Caco-2 (cell line): ENCODE results near the gene TNF. TPM values are rescaled to one million over a fixed set of nuclear protein-coding genes. Genes with fewer than 3 reads are reported as not detected.

ENCODE experiments used
- BruUV-seq: library from RNA; stranded (reverse); fragments of 400-500 nt; replicated peaks from 2 replicates; lab custom pipeline; 2021; lab: Mats Ljungman, UMichigan
- CTCF ChIA-PET: fragments of 300-600 bp; sonication (Branson Sonifier 250); formaldehyde crosslinking; loops from one replicate; lab custom pipeline; 2022; ENCODE audit warnings: antibody characterized with exemption; lab: Charles Lee
- POLR2A ChIA-PET: fragments of 300-600 bp; sonication (Branson Sonifier 250); formaldehyde crosslinking; loops from one replicate; lab custom pipeline; 2022; ENCODE audit warnings: antibody characterized with exemption; lab: Charles Lee
- DNase-seq, 2 experiments: peaks; one replicate each; pipeline versions ENCODE4 v3.0.0 to v3.0.0-alpha.2; 2020 to 2022
- H3K27me3 ChIP-seq: replicated peaks from 2 replicates; pipeline ENCODE4 v1.6.0; 2011; ENCODE audit warnings: low read length; ENCODE audit not compliant: control insufficient read depth, insufficient read depth
- H3K36me3 ChIP-seq: 2 replicates; pipeline ENCODE4 v1.5.1; 2011; ENCODE audit warnings: low read length; ENCODE audit not compliant: control insufficient read depth, insufficient read depth
- H3K4me1 ChIP-seq: fragments of 250-450 bp; sonication (Bioruptor Pico); 2 replicates; pipeline ENCODE4 v1.5.1; 2020; ENCODE audit warnings: mild to moderate bottlenecking
- H3K4me3 ChIP-seq: 2 replicates; pipeline ENCODE4 v1.5.1; 2011; ENCODE audit warnings: low read depth, mild to moderate bottlenecking, control low read depth, low read length
- H3K9me3 ChIP-seq: fragments of 250-450 bp; sonication (Bioruptor Pico); 2 replicates; pipeline ENCODE4 v1.5.1; 2020; ENCODE audit warnings: mild to moderate bottlenecking, moderate library complexity
- H3K27ac Mint-ChIP-seq: one replicate; pipeline ENCODE4 v1.8.0; 2022; ENCODE audit warnings: mixed read lengths; ENCODE audit not compliant: unreplicated experiment
- H3K27me3 Mint-ChIP-seq: one replicate; pipeline ENCODE4 v1.8.0; 2022; ENCODE audit warnings: mixed read lengths; ENCODE audit not compliant: insufficient read depth, unreplicated experiment
- H3K36me3 Mint-ChIP-seq: one replicate; pipeline ENCODE4 v1.8.0; 2022; ENCODE audit warnings: mild to moderate bottlenecking, mixed read lengths; ENCODE audit not compliant: insufficient read depth, unreplicated experiment
- H3K4me1 Mint-ChIP-seq: one replicate; pipeline ENCODE4 v1.8.0; 2022; ENCODE audit warnings: low read depth, mixed read lengths; ENCODE audit not compliant: unreplicated experiment
- H3K4me3 Mint-ChIP-seq: one replicate; pipeline ENCODE4 v1.8.0; 2022; ENCODE audit warnings: mild to moderate bottlenecking, moderate library complexity, mixed read lengths; ENCODE audit not compliant: unreplicated experiment
- H3K9me3 Mint-ChIP-seq: one replicate; pipeline ENCODE4 v1.8.0; 2022; ENCODE audit warnings: mixed read lengths; ENCODE audit not compliant: unreplicated experiment
- intact Hi-C: fragments of 100-400 bp; cut with micrococcal nuclease; formaldehyde crosslinking; loops from one replicate; pipeline ENCODE4 v1.10.0; 2022; ENCODE audit not compliant: unreplicated experiment
- total RNA-seq: library from RNA; stranded (reverse); gene quantifications from 2 replicates; pipeline ENCODE4 v1.2.3, GENCODE V29; 2022
- TF ChIP-seq, protein P1 (sequence below), 2 experiments: fragments of 200-600 bp in 1 of 2; IDR thresholded peaks; 1 replicate in 1 of 2; 2 replicates in 1 of 2; pipeline versions ENCODE4 v1.5.1 to v1.8.0; 2011 to 2022; ENCODE audit warnings: antibody characterized with exemption in 1 of 2, control low read depth in 1 of 2, inconsistent platforms in 1 of 2, low read depth in 1 of 2, low read length in 1 of 2, mild to moderate bottlenecking in 1 of 2, moderate library complexity in 1 of 2; ENCODE audit not compliant: insufficient read depth in 1 of 2, severe bottlenecking in 1 of 2, unreplicated experiment in 1 of 2

Gene TNF
- total RNA-seq, 1 experiment from 2014 or later, result not detected

DNA sequence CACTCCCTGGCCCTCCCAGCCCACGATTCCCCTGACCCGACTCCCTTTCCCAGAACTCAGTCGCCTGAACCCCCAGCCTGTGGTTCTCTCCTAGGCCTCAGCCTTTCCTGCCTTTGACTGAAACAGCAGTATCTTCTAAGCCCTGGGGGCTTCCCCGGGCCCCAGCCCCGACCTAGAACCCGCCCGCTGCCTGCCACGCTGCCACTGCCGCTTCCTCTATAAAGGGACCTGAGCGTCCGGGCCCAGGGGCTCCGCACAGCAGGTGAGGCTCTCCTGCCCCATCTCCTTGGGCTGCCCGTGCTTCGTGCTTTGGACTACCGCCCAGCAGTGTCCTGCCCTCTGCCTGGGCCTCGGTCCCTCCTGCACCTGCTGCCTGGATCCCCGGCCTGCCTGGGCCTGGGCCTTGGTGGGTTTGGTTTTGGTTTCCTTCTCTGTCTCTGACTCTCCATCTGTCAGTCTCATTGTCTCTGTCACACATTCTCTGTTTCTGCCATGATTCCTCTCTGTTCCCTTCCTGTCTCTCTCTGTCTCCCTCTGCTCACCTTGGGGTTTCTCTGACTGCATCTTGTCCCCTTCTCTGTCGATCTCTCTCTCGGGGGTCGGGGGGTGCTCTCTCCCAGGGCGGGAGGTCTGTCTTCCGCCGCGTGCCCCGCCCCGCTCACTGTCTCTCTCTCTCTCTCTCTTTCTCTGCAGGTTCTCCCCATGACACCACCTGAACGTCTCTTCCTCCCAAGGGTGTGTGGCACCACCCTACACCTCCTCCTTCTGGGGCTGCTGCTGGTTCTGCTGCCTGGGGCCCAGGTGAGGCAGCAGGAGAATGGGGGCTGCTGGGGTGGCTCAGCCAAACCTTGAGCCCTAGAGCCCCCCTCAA lies 3.1 kb upstream of the TNF start, which contains the start of gene LTA:
Gene LTA, plus strand, starts transcription at position 249 of the 871 bp plus-strand sequence. Its CDS starts 454 bp downstream, at position 703.
- intact Hi-C loops, result no loop called here
- peaks cover 10% of the 10 kb centered on the region for H3K4me1 ChIP-seq
- no peaks in the 10 kb centered on the region for H3K27me3 ChIP-seq
- H3K36me3 ChIP-seq, result no peaks in the 10 kb centered on the region
- no peaks in the 10 kb centered on the region for H3K9me3 ChIP-seq
- DNase-seq, result no peak
- H3K27ac Mint-ChIP-seq, result peak within 1 kb of the TSS; percentile 53
- H3K27me3 Mint-ChIP-seq, result peaks cover 3% of the 10 kb centered on the region
- H3K4me3 Mint-ChIP-seq, result no peak within 1 kb of the TSS
- no peak within 1 kb of the TSS for H3K4me3 ChIP-seq
- TF ChIP-seq, protein P1, sequence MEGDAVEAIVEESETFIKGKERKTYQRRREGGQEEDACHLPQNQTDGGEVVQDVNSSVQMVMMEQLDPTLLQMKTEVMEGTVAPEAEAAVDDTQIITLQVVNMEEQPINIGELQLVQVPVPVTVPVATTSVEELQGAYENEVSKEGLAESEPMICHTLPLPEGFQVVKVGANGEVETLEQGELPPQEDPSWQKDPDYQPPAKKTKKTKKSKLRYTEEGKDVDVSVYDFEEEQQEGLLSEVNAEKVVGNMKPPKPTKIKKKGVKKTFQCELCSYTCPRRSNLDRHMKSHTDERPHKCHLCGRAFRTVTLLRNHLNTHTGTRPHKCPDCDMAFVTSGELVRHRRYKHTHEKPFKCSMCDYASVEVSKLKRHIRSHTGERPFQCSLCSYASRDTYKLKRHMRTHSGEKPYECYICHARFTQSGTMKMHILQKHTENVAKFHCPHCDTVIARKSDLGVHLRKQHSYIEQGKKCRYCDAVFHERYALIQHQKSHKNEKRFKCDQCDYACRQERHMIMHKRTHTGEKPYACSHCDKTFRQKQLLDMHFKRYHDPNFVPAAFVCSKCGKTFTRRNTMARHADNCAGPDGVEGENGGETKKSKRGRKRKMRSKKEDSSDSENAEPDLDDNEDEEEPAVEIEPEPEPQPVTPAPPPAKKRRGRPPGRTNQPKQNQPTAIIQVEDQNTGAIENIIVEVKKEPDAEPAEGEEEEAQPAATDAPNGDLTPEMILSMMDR (IDR thresholded peaks at IDR 0.05; ENCODE audit: insufficient read depth in 1 of 2, low read depth in 1 of 2, low read length in 1 of 2, severe bottlenecking in 1 of 2, unreplicated experiment in 1 of 2), result no peak
- ChIA-PET POLR2A (no interaction called here), CTCF (no interaction called here)
- H3K36me3 Mint-ChIP-seq, result no peaks in the 10 kb centered on the region
- no TSS peak for BruUV-seq
- no peaks in the 10 kb centered on the region for H3K9me3 Mint-ChIP-seq
- peaks cover 18% of the 10 kb centered on the region for H3K4me1 Mint-ChIP-seq

DNA sequence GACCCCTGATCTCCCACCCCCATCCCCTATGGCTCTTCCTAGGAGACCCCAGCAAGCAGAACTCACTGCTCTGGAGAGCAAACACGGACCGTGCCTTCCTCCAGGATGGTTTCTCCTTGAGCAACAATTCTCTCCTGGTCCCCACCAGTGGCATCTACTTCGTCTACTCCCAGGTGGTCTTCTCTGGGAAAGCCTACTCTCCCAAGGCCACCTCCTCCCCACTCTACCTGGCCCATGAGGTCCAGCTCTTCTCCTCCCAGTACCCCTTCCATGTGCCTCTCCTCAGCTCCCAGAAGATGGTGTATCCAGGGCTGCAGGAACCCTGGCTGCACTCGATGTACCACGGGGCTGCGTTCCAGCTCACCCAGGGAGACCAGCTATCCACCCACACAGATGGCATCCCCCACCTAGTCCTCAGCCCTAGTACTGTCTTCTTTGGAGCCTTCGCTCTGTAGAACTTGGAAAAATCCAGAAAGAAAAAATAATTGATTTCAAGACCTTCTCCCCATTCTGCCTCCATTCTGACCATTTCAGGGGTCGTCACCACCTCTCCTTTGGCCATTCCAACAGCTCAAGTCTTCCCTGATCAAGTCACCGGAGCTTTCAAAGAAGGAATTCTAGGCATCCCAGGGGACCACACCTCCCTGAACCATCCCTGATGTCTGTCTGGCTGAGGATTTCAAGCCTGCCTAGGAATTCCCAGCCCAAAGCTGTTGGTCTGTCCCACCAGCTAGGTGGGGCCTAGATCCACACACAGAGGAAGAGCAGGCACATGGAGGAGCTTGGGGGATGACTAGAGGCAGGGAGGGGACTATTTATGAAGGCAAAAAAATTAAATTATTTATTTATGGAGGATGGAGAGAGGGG lies 1.9 kb upstream of the TNF start:
- DNase-seq, result no peak
- Mint-ChIP-seq H3K36me3 (no peaks in the 10 kb centered on the region), H3K9me3 (no peaks in the 10 kb centered on the region), H3K27me3 (peaks cover 3% of the 10 kb centered on the region), H3K27ac (peak overlapping the region; percentile 53), H3K4me3 (no peak overlapping the region), H3K4me1 (peaks cover 18% of the 10 kb centered on the region)
- TF ChIP-seq, protein P1 (IDR thresholded peaks at IDR 0.05; ENCODE audit: insufficient read depth in 1 of 2, low read depth in 1 of 2, low read length in 1 of 2, severe bottlenecking in 1 of 2, unreplicated experiment in 1 of 2), result no peak
- BruUV-seq, result no TSS peak
- intact Hi-C loops, result loop anchor here (1.0 kb wide), 1 partner anchor 26 kb away; the partner anchor contains the start of gene NFKBIL1
- ChIA-PET POLR2A (interaction anchor here (1.6 kb wide), 1 partner anchor 32 kb away, joined by 5 read pairs; the partner anchor contains the start of gene DDX39B), CTCF (interaction anchor here (0.6 to 1.7 kb wide), 3 partner anchors 23 to 26 kb away, joined by 3 to 9 read pairs (median 4); partner anchors contain the start of gene NFKBIL1)
- H3K27me3 ChIP-seq, result no peaks in the 10 kb centered on the region
- no peaks in the 10 kb centered on the region for H3K9me3 ChIP-seq
- H3K4me3 ChIP-seq, result no peak overlapping the region
- peaks cover 10% of the 10 kb centered on the region for H3K4me1 ChIP-seq
- no peaks in the 10 kb centered on the region for H3K36me3 ChIP-seq
